H9 (cell line): ENCODE measurements around the gene CADM1. TPM values are rescaled to one million over a fixed set of nuclear protein-coding genes. Genes with fewer than 3 reads are reported as not detected.

ENCODE experiments used
- DNase-seq: peaks from one replicate; pipeline ENCODE4 v3.0.0-alpha.2; 2017
- H2AFZ ChIP-seq: one replicate; pipeline ENCODE4 v1.6.1; 2013; ENCODE audit warnings: mild to moderate bottlenecking, low read length, control low read depth, moderate library complexity
- H2AK5ac ChIP-seq: 2 replicates; pipeline ENCODE4 v1.6.1; 2013; ENCODE audit warnings: low read length, control low read depth, mixed read lengths; ENCODE audit not compliant: insufficient read length
- H2BK120ac ChIP-seq: one replicate; pipeline ENCODE4 v1.6.1; 2013; ENCODE audit warnings: low read depth, mild to moderate bottlenecking, low read length, control low read depth, inconsistent platforms; ENCODE audit not compliant: poor library complexity, severe bottlenecking
- H2BK12ac ChIP-seq: 2 replicates; pipeline ENCODE4 v1.6.1; 2013; ENCODE audit warnings: low read length, control low read depth, mixed read lengths, low read depth; ENCODE audit not compliant: insufficient read length
- H2BK15ac ChIP-seq: 2 replicates; pipeline ENCODE4 v1.6.1; 2013; ENCODE audit warnings: low read depth, low read length, control low read depth
- H2BK20ac ChIP-seq: one replicate; pipeline ENCODE4 v1.6.1; 2013; ENCODE audit warnings: low read depth, mild to moderate bottlenecking, low read length, control low read depth, inconsistent platforms; ENCODE audit not compliant: poor library complexity, severe bottlenecking
- H2BK5ac ChIP-seq: 2 replicates; pipeline ENCODE4 v1.6.1; 2013; ENCODE audit warnings: low read length, control low read depth, mixed read lengths; ENCODE audit not compliant: insufficient read length
- H3K14ac ChIP-seq: 2 replicates; pipeline ENCODE4 v1.6.1; 2013; ENCODE audit warnings: low read length, control low read depth; ENCODE audit not compliant: insufficient read depth
- H3K18ac ChIP-seq: 2 replicates; pipeline ENCODE4 v1.6.1; 2013; ENCODE audit warnings: low read depth, mild to moderate bottlenecking, mixed read lengths, low read length, control low read depth; ENCODE audit not compliant: insufficient read length
- H3K23ac ChIP-seq: 2 replicates; pipeline ENCODE4 v1.6.1; 2013; ENCODE audit warnings: low read length, control low read depth, mixed read lengths, low read depth; ENCODE audit not compliant: insufficient read length
- H3K23me2 ChIP-seq: 2 replicates; pipeline ENCODE4 v1.6.1; 2013; ENCODE audit warnings: low read depth, mild to moderate bottlenecking, mixed read lengths, low read length, control low read depth; ENCODE audit not compliant: insufficient read length, poor library complexity, severe bottlenecking
- H3K27ac ChIP-seq: 2 replicates; pipeline ENCODE4 v1.5.1; 2013; ENCODE audit warnings: low read length, control low read depth, mixed read lengths, low read depth; ENCODE audit not compliant: insufficient read length
- H3K27me3 ChIP-seq: 2 replicates; pipeline ENCODE4 v1.6.1; 2013; ENCODE audit warnings: low read length, control low read depth, inconsistent platforms; ENCODE audit not compliant: insufficient read depth
- H3K4ac ChIP-seq: 2 replicates; pipeline ENCODE4 v1.6.1; 2013; ENCODE audit warnings: low read depth, mild to moderate bottlenecking, control low read depth, inconsistent platforms, low read length, moderate library complexity
- H3K4me1 ChIP-seq: 2 replicates; pipeline ENCODE4 v1.6.1; 2013; ENCODE audit warnings: low read length, control low read depth, inconsistent platforms; ENCODE audit not compliant: insufficient read depth
- H3K4me2 ChIP-seq: 2 replicates; pipeline ENCODE4 v1.6.1; 2013; ENCODE audit warnings: low read length, control low read depth, mixed read lengths; ENCODE audit not compliant: insufficient read length, insufficient read depth
- H3K56ac ChIP-seq: 2 replicates; pipeline ENCODE4 v1.6.1; 2013; ENCODE audit warnings: low read depth, mild to moderate bottlenecking, mixed read lengths, low read length, control low read depth; ENCODE audit not compliant: insufficient read length
- H3K79me1 ChIP-seq: 2 replicates; pipeline ENCODE4 v1.6.1; 2013; ENCODE audit warnings: low read depth, mild to moderate bottlenecking, moderate library complexity, low read length, control low read depth, inconsistent platforms; ENCODE audit not compliant: insufficient read depth, poor library complexity, severe bottlenecking
- H3K79me2 ChIP-seq: 2 replicates; pipeline ENCODE4 v1.6.1; 2013; ENCODE audit warnings: low read length, control low read depth, inconsistent platforms; ENCODE audit not compliant: insufficient read depth
- H3K9ac ChIP-seq: 2 replicates; pipeline ENCODE4 v1.6.1; 2013; ENCODE audit warnings: low read length, control low read depth, mixed read lengths; ENCODE audit not compliant: insufficient read length; ENCODE audit errors: extremely low read depth
- H3K9me3 ChIP-seq: one replicate; pipeline ENCODE4 v1.6.1; 2013; ENCODE audit warnings: low read depth, low read length, inconsistent platforms; ENCODE audit not compliant: control insufficient read depth
- H3T11ph ChIP-seq: one replicate; pipeline ENCODE4 v1.6.1; 2013; ENCODE audit warnings: mild to moderate bottlenecking, low read length, control low read depth, inconsistent platforms
- H4K20me1 ChIP-seq: one replicate; pipeline ENCODE4 v1.6.1; 2013; ENCODE audit not compliant: control insufficient read depth, insufficient read length, insufficient read depth
- H4K5ac ChIP-seq: 2 replicates; pipeline ENCODE4 v1.6.1; 2013; ENCODE audit warnings: low read depth, mild to moderate bottlenecking, mixed read lengths, low read length, control low read depth; ENCODE audit not compliant: insufficient read length
- H4K8ac ChIP-seq: replicated peaks from 2 replicates; pipeline ENCODE4 v1.6.1; 2013; ENCODE audit warnings: low read length, control low read depth, mixed read lengths, low read depth; ENCODE audit not compliant: insufficient read length
- H4K91ac ChIP-seq: 2 replicates; pipeline ENCODE4 v1.6.1; 2013; ENCODE audit warnings: low read depth, mild to moderate bottlenecking, moderate library complexity, mixed read lengths, low read length, control low read depth; ENCODE audit not compliant: insufficient read length
- H3K27ac Mint-ChIP-seq, 3 experiments: 2 replicates in 2 of 3; 3 replicates in 1 of 3; pipeline ENCODE4 v1.8.0; 2020 to 2021; ENCODE audit warnings: mixed read lengths in 3 of 3, mild to moderate bottlenecking in 1 of 3, moderate library complexity in 1 of 3
- H3K27me3 Mint-ChIP-seq: 2 replicates; pipeline ENCODE4 v1.8.0; 2021; ENCODE audit warnings: low read depth, mild to moderate bottlenecking, moderate library complexity, mixed read lengths
- H3K36me3 Mint-ChIP-seq, 3 experiments: 2 replicates in 2 of 3; 3 replicates in 1 of 3; pipeline ENCODE4 v1.8.0; 2020 to 2021; ENCODE audit warnings: low read depth in 3 of 3, mixed read lengths in 3 of 3; ENCODE audit not compliant: insufficient read depth in 1 of 3
- H3K4me1 Mint-ChIP-seq, 2 experiments: 2 replicates each; pipeline ENCODE4 v1.8.0; 2020; ENCODE audit warnings: mixed read lengths in 2 of 2
- H3K4me3 Mint-ChIP-seq, 2 experiments: 2 replicates in 1 of 2; 3 replicates in 1 of 2; pipeline ENCODE4 v1.8.0; 2020 to 2021; ENCODE audit warnings: mild to moderate bottlenecking in 2 of 2, mixed read lengths in 2 of 2, moderate library complexity in 1 of 2
- H3K9me3 Mint-ChIP-seq, 2 experiments: 2 replicates in 1 of 2; 3 replicates in 1 of 2; pipeline ENCODE4 v1.8.0; 2020; ENCODE audit warnings: mild to moderate bottlenecking in 2 of 2, mixed read lengths in 2 of 2, moderate library complexity in 1 of 2
- CTCF ChIP-seq: fragments of 200-600 bp; sonication (generic); conservative IDR thresholded peaks from 3 replicates; pipeline ENCODE4 v1.8.0; 2021; ENCODE audit warnings: antibody characterized with exemption, mild to moderate bottlenecking
- WGBS: extraction: QIAGEN DNeasy Blood & Tissue Kit; methylation state at CpG from one replicate; pipeline ENCODE4 v1.1.7; 2013; ENCODE audit warnings: missing lambda C conversion rate, low lambda C conversion rate, mixed read lengths; ENCODE audit not compliant: insufficient read length; ENCODE audit errors: extremely low coverage; 5-methylcytosine and 5-hydroxymethylcytosine counted together
- total RNA-seq: library from RNA; stranded (reverse); gene quantifications from 2 replicates; pipeline ENCODE4 v1.2.1, GENCODE V29; 2021

Gene CADM1
- total RNA-seq, 1 experiment from 2014 or later: 11.9 TPM

- no peaks in the 10 kb centered on the region for H3K23me2 ChIP-seq
- no peak overlapping the region for H3K23ac ChIP-seq
- H2BK20ac ChIP-seq: no peak overlapping the region
- no peaks in the 10 kb centered on the region for H3K79me1 ChIP-seq
- H3K27me3 Mint-ChIP-seq: peaks cover 21% of the 10 kb centered on the region
- no peak overlapping the region for H4K8ac ChIP-seq
- H3K27ac ChIP-seq: no peak overlapping the region
- H3K79me2 ChIP-seq: no peaks in the 10 kb centered on the region
- no peaks in the 10 kb centered on the region; a peak in 1 of 5 replicates for H3K9me3 Mint-ChIP-seq
- H2AK5ac ChIP-seq: no peak overlapping the region
- H3K36me3 Mint-ChIP-seq: no peaks in the 10 kb centered on the region
- no peak overlapping the region for H3K4ac ChIP-seq
- H2BK5ac ChIP-seq: no peak overlapping the region
- H3K27me3 ChIP-seq: no peaks in the 10 kb centered on the region; the same call in 1 of the 2 replicates
- no CpG with 5 or more reads among the region's 5 CpGs for WGBS
- H3K4me1 Mint-ChIP-seq: peaks cover 35 to 38% of the 10 kb centered on the region in 2 experiments
- H4K20me1 ChIP-seq: no peaks in the 10 kb centered on the region
- H3K9me3 ChIP-seq: no peaks in the 10 kb centered on the region
- no peak overlapping the region for H3K14ac ChIP-seq
- no peak overlapping the region for H3K4me2 ChIP-seq
- H3K4me3 Mint-ChIP-seq: no peak overlapping the region
- no peak overlapping the region for H4K5ac ChIP-seq
- H2BK15ac ChIP-seq: no peak overlapping the region
- no peak overlapping the region for H3K27ac Mint-ChIP-seq
- H2BK12ac ChIP-seq: no peak overlapping the region
- no peak overlapping the region for H3K56ac ChIP-seq
- no peak for TF ChIP-seq CTCF
- no peak overlapping the region for H2AFZ ChIP-seq
- no peak overlapping the region for H3K18ac ChIP-seq
- no peak for DNase-seq
- no peak overlapping the region for H3K9ac ChIP-seq
- peaks cover 4% of the 10 kb centered on the region; the same call in 1 of the 2 replicates for H3K4me1 ChIP-seq
- no peak overlapping the region for H4K91ac ChIP-seq
- H2BK120ac ChIP-seq: no peak overlapping the region
- H3T11ph ChIP-seq: no peak overlapping the region
Measured at GRCh38 chr11:115407496-115407895, 96.7 kb downstream of the CADM1 start.
